Measurements from ENCODE around the gene OR6J1.
"Not testable (repeated sequence)": the region's sequence is repeated elsewhere in the genome, so short reads cannot be mapped to it uniquely, and the experiment has no call there.

OR6J1 gene

GRCh38 chr14:22606380-22606779, 37.8 kb downstream of the OR6J1 start:
- DNase-seq (ENCODE audit: low spot score) = no peak

GRCh38 chr14:22602862-22603261, 41.3 kb downstream of the OR6J1 start:
- DNase-seq (ENCODE audit: low spot score) = no peak

- no peak for DNase-seq (ENCODE audit: low spot score)
Measured at GRCh38 chr14:22601996-22602395, 42.2 kb downstream of the OR6J1 start.

- no peak for DNase-seq (ENCODE audit: low spot score)
Measured at GRCh38 chr14:22601456-22601855, 42.7 kb downstream of the OR6J1 start.

GRCh38 chr14:22600027-22600426, 44.1 kb downstream of the OR6J1 start:
- no peak for DNase-seq (ENCODE audit: low spot score)

GRCh38 chr14:22599349-22599748, 44.8 kb downstream of the OR6J1 start:
- no peak for DNase-seq (ENCODE audit: low spot score)

GRCh38 chr14:22598896-22599244, 45.3 kb downstream of the OR6J1 start:
- DNase-seq (ENCODE audit: low spot score) = no peak

- DNase-seq (ENCODE audit: low spot score) = peak; percentile 90
Measured at GRCh38 chr14:22598099-22598895, 45.9 kb downstream of the OR6J1 start, which contains the start of gene ABHD4. Gene ABHD4 (plus strand): TSS chr14:22598300. CDS start chr14:22598307, 7 bp downstream.

- no peak for DNase-seq (ENCODE audit: low spot score)
Measured at GRCh38 chr14:22597771-22598098, 46.4 kb downstream of the OR6J1 start.

- DNase-seq (ENCODE audit: low spot score) = no peak
Measured at GRCh38 chr14:22597265-22597664, 46.9 kb downstream of the OR6J1 start.

GRCh38 chr14:22596354-22596879, 47.7 kb downstream of the OR6J1 start:
- DNase-seq (ENCODE audit: low spot score) = no peak

GRCh38 chr14:22594156-22594716, 49.9 kb downstream of the OR6J1 start:
- no peak for DNase-seq (ENCODE audit: low spot score)

- DNase-seq (ENCODE audit: low spot score) = no peak
Measured at GRCh38 chr14:22593601-22594000, 50.6 kb downstream of the OR6J1 start.

- no peak for DNase-seq (ENCODE audit: low spot score)
Measured at GRCh38 chr14:22593189-22593588, 51.0 kb downstream of the OR6J1 start.

- DNase-seq (ENCODE audit: low spot score) = peak; percentile 100
Measured at GRCh38 chr14:22589096-22589839, 54.9 kb downstream of the OR6J1 start, which contains the start of gene DAD1. Gene DAD1 (minus strand): TSS chr14:22589224. CDS start chr14:22589157, 67 bp downstream.

- DNase-seq (ENCODE audit: low spot score) = no peak
Measured at GRCh38 chr14:22588526-22589095, 55.5 kb downstream of the OR6J1 start.

- not testable (repeated sequence) for DNase-seq (ENCODE audit: low spot score)
Measured at GRCh38 chr14:22587677-22588422, 56.3 kb downstream of the OR6J1 start.

GRCh38 chr14:22587247-22587646, 56.9 kb downstream of the OR6J1 start:
- no peak for DNase-seq (ENCODE audit: low spot score)

- no peak for DNase-seq (ENCODE audit: low spot score)
Measured at GRCh38 chr14:22583994-22584393, 60.2 kb downstream of the OR6J1 start.

Measured in left forelimb (tissue), 1 donor.